Keratinocyte (primary cell): ENCODE measurements around the gene NLRP3. TPM values are rescaled to one million over a fixed set of nuclear protein-coding genes. Genes with fewer than 3 reads are reported as not detected.

Experiments used
- DNase-seq: peaks from one replicate; pipeline ENCODE4 v3.0.0-alpha.2; 2011; ENCODE audit warnings: low read depth, missing footprints, low spot score
- FAIRE-seq: peaks from 2 replicates; lab custom pipeline; 2011; peaks lifted over from hg19 to GRCh38; lab: Jason Lieb, UNC
- H2AFZ ChIP-seq: 2 replicates; pipeline ENCODE4 v1.6.0; 2012; ENCODE audit warnings: low read length, control low read depth, inconsistent platforms; ENCODE audit not compliant: control insufficient read depth
- H3K27ac ChIP-seq: 2 replicates; pipeline ENCODE4 v1.5.1; 2011; ENCODE audit warnings: low read length; ENCODE audit not compliant: control insufficient read depth, insufficient read depth
- H3K27me3 ChIP-seq: 3 replicates; pipeline ENCODE4 v1.6.0; 2011; ENCODE audit warnings: low read length; ENCODE audit not compliant: control insufficient read depth, insufficient read depth; ENCODE audit errors: extremely low read depth
- H3K36me3 ChIP-seq, 2 experiments: 2 replicates in 1 of 2; 3 replicates in 1 of 2; pipeline ENCODE4 v1.5.1; 2011; ENCODE audit warnings: low read length in 2 of 2, mild to moderate bottlenecking in 1 of 2; ENCODE audit not compliant: control insufficient read depth in 2 of 2, insufficient read depth in 2 of 2; ENCODE audit errors: extremely low read depth in 1 of 2
- H3K4me1 ChIP-seq: 3 replicates; pipeline ENCODE4 v1.5.1; 2011; ENCODE audit warnings: low read length; ENCODE audit not compliant: control insufficient read depth, insufficient read depth; ENCODE audit errors: extremely low read depth
- H3K4me2 ChIP-seq: 3 replicates; pipeline ENCODE4 v1.6.0; 2011; ENCODE audit warnings: low read depth, low read length; ENCODE audit not compliant: control insufficient read depth, insufficient read depth; ENCODE audit errors: extremely low read depth
- H3K4me3 ChIP-seq, 3 experiments: fragments of 200-600 bp in 1 of 3; sonication (generic) in 1 of 3; 2 replicates in 2 of 3; 3 replicates in 1 of 3; pipeline ENCODE4 v1.5.1; 2011 to 2016; ENCODE audit warnings: low read length in 3 of 3, mild to moderate bottlenecking in 3 of 3, control low read depth in 2 of 3, inconsistent platforms in 1 of 3, low read depth in 1 of 3, mixed read lengths in 1 of 3, mixed run types in 1 of 3, moderate library complexity in 1 of 3; ENCODE audit not compliant: control insufficient read depth in 2 of 3, insufficient read depth in 2 of 3; ENCODE audit errors: extremely low read depth in 1 of 3
- H3K79me2 ChIP-seq: 2 replicates; pipeline ENCODE4 v1.6.0; 2012; ENCODE audit warnings: low read length; ENCODE audit not compliant: control insufficient read depth, insufficient read depth
- H3K9ac ChIP-seq: 3 replicates; pipeline ENCODE4 v1.6.0; 2011; ENCODE audit warnings: low read length; ENCODE audit not compliant: control insufficient read depth, insufficient read depth; ENCODE audit errors: extremely low read depth
- H3K9me1 ChIP-seq: 3 replicates; pipeline ENCODE4 v1.6.0; 2011; ENCODE audit warnings: low read length; ENCODE audit not compliant: control insufficient read depth, insufficient read depth; ENCODE audit errors: extremely low read depth
- H3K9me3 ChIP-seq: 2 replicates; pipeline ENCODE4 v1.5.1; 2012; ENCODE audit warnings: low read depth, low read length; ENCODE audit not compliant: control insufficient read depth
- H4K20me1 ChIP-seq: 3 replicates; pipeline ENCODE4 v1.6.0; 2011; ENCODE audit warnings: low read length; ENCODE audit not compliant: control insufficient read depth, insufficient read depth; ENCODE audit errors: extremely low read depth
- EZH2 ChIP-seq: IDR thresholded peaks from one replicate; pipeline ENCODE4 v1.6.1; 2012; ENCODE audit warnings: inconsistent platforms, mild to moderate bottlenecking, low read length, moderate library complexity
- dilution Hi-C: fragments of 300-500 bp; cut with MboI; formaldehyde crosslinking; loops from one replicate; pipeline ENCODE4 v1.7.0; 2020; ENCODE audit warnings: low sequenced_read_pairs; ENCODE audit not compliant: extremely low pct_ligation_motif_present
- polyA plus RNA-seq, 5 experiments: library from polyadenylated mRNA; depleted of rRNA in 3 of 5; stranded (reverse) in 3 of 5; stranded (forward) in 1 of 5; unstranded in 1 of 5; fragments of >200 nt; gene quantifications; 1 replicate in 1 of 5; 2 replicates in 3 of 5; 3 replicates in 1 of 5; pipeline versions ENCODE4 v1.2.1 to v1.2.3, GENCODE V29; 2011 to 2012; ENCODE audit warnings: missing spikeins in 2 of 5, low read depth in 1 of 5, low replicate concordance in 1 of 5
- TF ChIP-seq, protein P1 (sequence below), 3 experiments: IDR thresholded peaks in 1 of 3; conservative IDR thresholded peaks in 1 of 3; optimal IDR thresholded peaks in 1 of 3; 2 replicates in 2 of 3; 3 replicates in 1 of 3; pipeline versions ENCODE3 to v1.5.1; 2011; ENCODE audit warnings: low read length in 3 of 3, mild to moderate bottlenecking in 3 of 3, moderate library complexity in 2 of 3, control low read depth in 1 of 3, inconsistent platforms in 1 of 3; ENCODE audit not compliant: insufficient read depth in 2 of 3; ENCODE audit errors: extremely low read depth in 1 of 3

The NLRP3 gene
- polyA plus RNA-seq, 1 donor (not counting 4 experiments of a cell fraction or from before 2014, with no cell fraction given) = 0.03 TPM

DNA sequence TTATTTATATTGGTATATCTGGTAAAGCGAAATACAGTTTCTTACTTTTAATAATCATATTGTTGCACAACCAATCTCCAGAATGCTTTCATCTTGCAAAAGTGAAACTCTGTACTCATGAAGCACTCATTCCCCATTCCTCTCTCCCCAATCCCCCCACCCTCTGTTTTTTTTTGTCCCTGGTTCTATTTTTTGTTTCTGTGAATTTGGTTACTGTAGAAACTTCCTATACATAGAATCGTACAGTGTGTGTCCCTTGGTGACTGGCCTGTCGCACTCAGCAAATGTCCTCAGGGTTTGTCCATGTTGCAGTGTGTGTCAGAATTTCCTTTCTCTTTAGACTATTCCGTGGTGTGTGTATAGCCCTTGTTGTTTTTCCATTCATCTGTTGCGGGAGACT is 7.9 kb upstream of the NLRP3 start:
- Histone ChIP-seq H3K4me3 (no peak overlapping the region), H3K9me1 (no peaks in the 10 kb centered on the region), H3K27me3 (no peaks in the 10 kb centered on the region), H3K4me2 (no peak overlapping the region), H3K9me3 (peaks cover 7% of the 10 kb centered on the region), H3K9ac (no peak overlapping the region), H3K79me2 (no peaks in the 10 kb centered on the region), H3K4me1 (no peaks in the 10 kb centered on the region), H2AFZ (no peak overlapping the region), H4K20me1 (no peaks in the 10 kb centered on the region), H3K27ac (no peak overlapping the region), H3K36me3 (no peaks in the 10 kb centered on the region)
- TF ChIP-seq, protein P1, sequence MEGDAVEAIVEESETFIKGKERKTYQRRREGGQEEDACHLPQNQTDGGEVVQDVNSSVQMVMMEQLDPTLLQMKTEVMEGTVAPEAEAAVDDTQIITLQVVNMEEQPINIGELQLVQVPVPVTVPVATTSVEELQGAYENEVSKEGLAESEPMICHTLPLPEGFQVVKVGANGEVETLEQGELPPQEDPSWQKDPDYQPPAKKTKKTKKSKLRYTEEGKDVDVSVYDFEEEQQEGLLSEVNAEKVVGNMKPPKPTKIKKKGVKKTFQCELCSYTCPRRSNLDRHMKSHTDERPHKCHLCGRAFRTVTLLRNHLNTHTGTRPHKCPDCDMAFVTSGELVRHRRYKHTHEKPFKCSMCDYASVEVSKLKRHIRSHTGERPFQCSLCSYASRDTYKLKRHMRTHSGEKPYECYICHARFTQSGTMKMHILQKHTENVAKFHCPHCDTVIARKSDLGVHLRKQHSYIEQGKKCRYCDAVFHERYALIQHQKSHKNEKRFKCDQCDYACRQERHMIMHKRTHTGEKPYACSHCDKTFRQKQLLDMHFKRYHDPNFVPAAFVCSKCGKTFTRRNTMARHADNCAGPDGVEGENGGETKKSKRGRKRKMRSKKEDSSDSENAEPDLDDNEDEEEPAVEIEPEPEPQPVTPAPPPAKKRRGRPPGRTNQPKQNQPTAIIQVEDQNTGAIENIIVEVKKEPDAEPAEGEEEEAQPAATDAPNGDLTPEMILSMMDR (optimal IDR thresholded peaks at IDR 0.05 in 1 of 3, IDR thresholded peaks at IDR 0.05 in 1 of 3, conservative IDR thresholded peaks at IDR 0.05 in 1 of 3; ENCODE audit: extremely low read depth in 1 of 3, insufficient read depth in 2 of 3, low read length in 3 of 3) = no peak
- TF ChIP-seq EZH2 = no peak
- dilution Hi-C loops = no loop called here
- no peak for FAIRE-seq
- DNase-seq = no peak

DNA sequence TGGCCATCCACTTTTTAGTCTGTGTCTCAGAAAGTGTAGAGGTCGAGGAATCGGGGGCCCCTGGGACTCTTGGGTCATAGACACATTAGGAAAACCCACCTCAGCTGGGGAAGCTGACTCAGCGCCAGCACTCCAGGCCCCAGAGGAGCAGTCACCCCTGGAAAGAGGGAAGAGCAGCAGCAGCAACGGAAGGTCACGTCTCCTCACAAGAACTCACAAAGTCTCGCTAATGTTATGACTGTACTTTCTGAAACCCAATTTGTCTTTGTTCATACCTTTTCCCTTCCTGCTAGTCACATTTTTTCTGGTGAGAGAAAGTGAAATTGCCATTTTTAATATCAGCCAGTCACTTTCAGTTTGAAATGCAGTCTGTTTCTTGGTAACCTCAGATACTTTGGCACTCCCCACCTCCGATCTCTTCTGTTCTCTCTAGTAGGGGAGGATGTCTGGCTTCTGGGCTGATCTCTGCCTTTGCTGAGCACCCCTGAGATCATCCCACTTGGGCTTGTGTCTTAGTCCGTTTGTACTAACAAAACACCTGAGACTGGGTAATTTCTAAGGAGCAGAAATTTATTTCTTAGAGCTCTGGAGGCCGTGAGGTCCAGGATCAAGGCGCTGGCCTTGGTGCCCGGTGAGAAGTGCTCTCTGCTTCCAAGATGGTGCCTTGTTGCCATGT is 6.0 kb upstream of the NLRP3 start:
- H3K4me2 ChIP-seq = no peak overlapping the region
- TF ChIP-seq, protein P1 (optimal IDR thresholded peaks at IDR 0.05 in 1 of 3, IDR thresholded peaks at IDR 0.05 in 1 of 3, conservative IDR thresholded peaks at IDR 0.05 in 1 of 3; ENCODE audit: extremely low read depth in 1 of 3, insufficient read depth in 2 of 3, low read length in 3 of 3) = no peak
- no peak for TF ChIP-seq EZH2
- no peaks in the 10 kb centered on the region for H3K27me3 ChIP-seq
- no peak for FAIRE-seq
- H3K36me3 ChIP-seq = no peaks in the 10 kb centered on the region
- peaks cover 7% of the 10 kb centered on the region for H3K9me3 ChIP-seq
- no peak overlapping the region for H2AFZ ChIP-seq
- dilution Hi-C loops = no loop called here
- no peak overlapping the region for H3K9ac ChIP-seq
- H3K27ac ChIP-seq = no peak overlapping the region
- H3K4me3 ChIP-seq = no peak overlapping the region
- H3K4me1 ChIP-seq = no peaks in the 10 kb centered on the region
- DNase-seq = no peak
- H4K20me1 ChIP-seq = no peaks in the 10 kb centered on the region
- H3K9me1 ChIP-seq = no peaks in the 10 kb centered on the region
- no peaks in the 10 kb centered on the region for H3K79me2 ChIP-seq
